Panc1 (cell line): ENCODE results near the gene ZNF689. TPM values are rescaled to one million over a fixed set of nuclear protein-coding genes. Genes with fewer than 3 reads are reported as not detected.

Experiments
- ATAC-seq: fragments of 200-7000 bp; cut with Tn5 transposase; 2 replicates; pipeline ENCODE4 v1.9.1; 2020; ENCODE audit warnings: mild to moderate bottlenecking, moderate library complexity
- BruUV-seq: library from RNA; stranded (reverse); fragments of 400-500 nt; replicated peaks from 2 replicates; lab custom pipeline; 2021; lab: Mats Ljungman, UMichigan
- CTCF ChIA-PET: fragments of 300-600 bp; sonication (Branson Sonifier 250); formaldehyde crosslinking; loops from one replicate; lab custom pipeline; 2022; ENCODE audit warnings: antibody characterized with exemption; lab: Charles Lee
- POLR2A ChIA-PET: fragments of 300-600 bp; sonication (Branson Sonifier 250); formaldehyde crosslinking; loops from one replicate; lab custom pipeline; 2022; ENCODE audit warnings: antibody characterized with exemption; lab: Charles Lee
- DNase-seq: peaks from one replicate; pipeline ENCODE4 v3.0.0-alpha.2; 2010; ENCODE audit warnings: low read depth, low spot score
- H3K27ac ChIP-seq: 2 replicates; pipeline ENCODE4 v1.5.1; 2011; ENCODE audit warnings: mild to moderate bottlenecking, low read length, inconsistent platforms
- H3K27me3 ChIP-seq: fragments of 200-500 bp; sonication (Bioruptor generic); 2 replicates; pipeline ENCODE4 v1.6.0; 2014; ENCODE audit warnings: low read length, inconsistent platforms; ENCODE audit not compliant: control insufficient read depth, insufficient read depth
- H3K36me3 ChIP-seq: fragments of 200-500 bp; sonication (Bioruptor generic); 2 replicates; pipeline ENCODE4 v1.5.1; 2014; ENCODE audit warnings: inconsistent platforms, mild to moderate bottlenecking, low read length, moderate library complexity; ENCODE audit not compliant: control insufficient read depth, insufficient read depth
- H3K4me1 ChIP-seq: 2 replicates; pipeline ENCODE4 v1.5.1; 2011; ENCODE audit warnings: inconsistent platforms, mild to moderate bottlenecking, low read length, moderate library complexity; ENCODE audit not compliant: control insufficient read depth, insufficient read depth
- H3K4me3 ChIP-seq, 2 experiments: 2 replicates each; pipeline ENCODE4 v1.5.1; 2011 to 2012; ENCODE audit warnings: low read depth in 2 of 2, low read length in 2 of 2, mild to moderate bottlenecking in 2 of 2, inconsistent platforms in 1 of 2, moderate library complexity in 1 of 2
- H3K9me3 ChIP-seq: fragments of 200-500 bp; sonication (Bioruptor generic); 2 replicates; pipeline ENCODE4 v1.5.1; 2014; ENCODE audit warnings: low read depth, mild to moderate bottlenecking, inconsistent platforms, low read length, moderate library complexity; ENCODE audit not compliant: control insufficient read depth, insufficient read depth
- CTCF ChIP-seq: fragments of 450-650 bp; IDR thresholded peaks from 2 replicates; pipeline ENCODE4 v1.5.1; 2017; ENCODE audit warnings: mild to moderate bottlenecking
- POLR2AphosphoS5 ChIP-seq: IDR thresholded peaks from 2 replicates; pipeline ENCODE4 v1.6.1; 2012; ENCODE audit warnings: mild to moderate bottlenecking, low read depth, low read length, moderate library complexity
- REST ChIP-seq, 2 experiments: IDR thresholded peaks; 2 replicates each; pipeline ENCODE4 v1.6.1; 2011 to 2012; ENCODE audit warnings: low read depth in 2 of 2, control low read depth in 1 of 2, low read length in 1 of 2, mild to moderate bottlenecking in 1 of 2, moderate library complexity in 1 of 2; ENCODE audit not compliant: insufficient read depth in 1 of 2
- SIN3A ChIP-seq: IDR thresholded peaks from 2 replicates; pipeline ENCODE4 v1.6.1; 2012; ENCODE audit warnings: low read depth, mild to moderate bottlenecking, low read length, moderate library complexity, borderline replicate concordance; ENCODE audit not compliant: insufficient read depth
- TCF7L2 ChIP-seq: IDR thresholded peaks from 2 replicates; pipeline ENCODE4 v1.6.1; 2011; ENCODE audit warnings: mild to moderate bottlenecking, low read depth, low read length, inconsistent platforms
- in situ Hi-C: cut with HindIII; loops from 2 replicates; pipeline ENCODE4 v1.10.0; 2016; ENCODE audit warnings: low sequenced_read_pairs, low pct_unique_long_range_greater_than_20kb
- intact Hi-C: fragments of 100-400 bp; cut with micrococcal nuclease; formaldehyde crosslinking; loops from one replicate; pipeline ENCODE4 v1.10.0; 2022; ENCODE audit not compliant: unreplicated experiment
- total RNA-seq: library from RNA; stranded (reverse); gene quantifications from one replicate; pipeline ENCODE4 v1.2.1, GENCODE V29; 2021; ENCODE audit not compliant: unreplicated experiment

The ZNF689 gene
- total RNA-seq, 1 experiment from 2014 or later = 16.5 TPM

- H3K36me3 ChIP-seq = peaks cover 3% of the 10 kb centered on the region; the same call in 1 of the 2 replicates
- CTCF ChIA-PET = interaction anchor here (1.0 to 1.2 kb wide), 2 partner anchors 13 to 172 kb away, joined by 3 read pairs; partner anchors contain the start of gene DCTPP1
- in situ Hi-C loops = no loop called here
- H3K4me3 ChIP-seq = no peak overlapping the region
- POLR2A ChIA-PET = interaction anchor here (0.6 kb wide), 1 partner anchor 121 kb away, joined by 9 read pairs; no protein-coding TSS in a partner anchor
- no peak for DNase-seq
- peaks cover 3% of the 10 kb centered on the region; the same call in 1 of the 2 replicates for H3K4me1 ChIP-seq
- no peak for ATAC-seq
- no TSS peak for BruUV-seq
- TF ChIP-seq POLR2AphosphoS5 = no peak
- no peak for TF ChIP-seq CTCF
- no peak for TF ChIP-seq TCF7L2
- TF ChIP-seq SIN3A = no peak
- TF ChIP-seq REST (IDR thresholded peaks at IDR 0.05; ENCODE audit: insufficient read depth in 1 of 2, low read depth in 2 of 2, low read length in 1 of 2) = no peak
- intact Hi-C loops = no loop called here
- H3K27ac ChIP-seq = no peak overlapping the region
- no peaks in the 10 kb centered on the region for H3K27me3 ChIP-seq
- no peaks in the 10 kb centered on the region for H3K9me3 ChIP-seq
Observed at GRCh38 chr16:30601966-30602365, 8.2 kb downstream of the ZNF689 start.

GRCh38 chr16:30600929-30601328, 9.3 kb downstream of the ZNF689 start:
- Histone ChIP-seq H3K9me3 (no peaks in the 10 kb centered on the region), H3K36me3 (peaks cover 3% of the 10 kb centered on the region; the same call in 1 of the 2 replicates), H3K4me1 (peaks cover 3% of the 10 kb centered on the region; the same call in 1 of the 2 replicates), H3K4me3 (no peak overlapping the region), H3K27me3 (no peaks in the 10 kb centered on the region), H3K27ac (no peak overlapping the region)
- no TSS peak for BruUV-seq
- CTCF ChIA-PET = interaction anchor here (0.6 kb wide), 1 partner anchor 26 kb away, joined by 3 read pairs; no protein-coding TSS in a partner anchor
- DNase-seq (no peak), ATAC-seq (no peak)
- intact Hi-C loops = no loop called here
- POLR2A ChIA-PET = no interaction called here
- TF ChIP-seq SIN3A = no peak
- TF ChIP-seq POLR2AphosphoS5 = no peak
- no peak for TF ChIP-seq REST (IDR thresholded peaks at IDR 0.05; ENCODE audit: insufficient read depth in 1 of 2, low read depth in 2 of 2, low read length in 1 of 2)
- no peak for TF ChIP-seq TCF7L2
- TF ChIP-seq CTCF = no peak
- in situ Hi-C loops = no loop called here
